ENCODE results near the gene SLC13A5. TPM values are rescaled to one million over a fixed set of nuclear protein-coding genes. Genes with fewer than 3 reads are reported as not detected.

SLC13A5 gene
- total RNA-seq, 1 experiment from 2014 or later = 0.07 TPM

DNA sequence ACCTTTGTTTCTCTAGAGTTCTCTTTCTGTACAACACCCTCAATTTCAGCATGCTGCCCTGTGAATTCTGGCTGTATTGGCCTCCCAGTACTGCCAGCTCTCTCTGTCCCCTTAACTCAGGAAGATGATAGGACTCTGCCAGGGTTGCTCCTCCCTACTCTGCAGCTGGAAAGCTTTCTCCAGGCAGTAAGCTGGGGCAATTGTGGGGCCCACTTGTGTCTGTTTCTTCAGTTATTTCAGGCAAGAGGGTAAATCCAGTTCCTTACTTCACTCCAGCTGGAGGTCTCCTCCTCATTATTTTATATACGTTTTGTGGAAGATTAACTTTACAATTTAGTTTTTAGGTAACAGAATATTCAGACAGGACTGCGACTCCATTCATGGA, 51.7 kb downstream of the SLC13A5 start:
- intact Hi-C loops (cut with micrococcal nuclease) = no loop called here
- POLR2A ChIA-PET = no interaction called here

More for the DNA sequence above, 51.7 kb downstream of the SLC13A5 start:
- TF ChIP-seq ZFX (IDR thresholded peaks at IDR 0.05) (no peak), SRF (IDR thresholded peaks at IDR 0.05; ENCODE audit: low read depth) (no peak), FOSL1 (IDR thresholded peaks at IDR 0.05; ENCODE audit: low read depth) (no peak), SP1 (IDR thresholded peaks at IDR 0.05; ENCODE audit: low read depth) (no peak), CTCF (IDR thresholded peaks at IDR 0.05 in 2 of 3, conservative IDR thresholded peaks at IDR 0.05 in 1 of 3; ENCODE audit: borderline replicate concordance in 1 of 3, insufficient read depth in 1 of 3, low read depth in 2 of 3, low read length in 2 of 3) (no peak), YY1 (IDR thresholded peaks at IDR 0.05; ENCODE audit: extremely low read depth, insufficient replicate concordance, low read depth, low read length) (no peak), EZH2 (IDR thresholded peaks at IDR 0.05) (no peak), CEBPB (IDR thresholded peaks at IDR 0.05; ENCODE audit: low read depth) (no peak)
- TF ChIP-seq, protein P1, sequence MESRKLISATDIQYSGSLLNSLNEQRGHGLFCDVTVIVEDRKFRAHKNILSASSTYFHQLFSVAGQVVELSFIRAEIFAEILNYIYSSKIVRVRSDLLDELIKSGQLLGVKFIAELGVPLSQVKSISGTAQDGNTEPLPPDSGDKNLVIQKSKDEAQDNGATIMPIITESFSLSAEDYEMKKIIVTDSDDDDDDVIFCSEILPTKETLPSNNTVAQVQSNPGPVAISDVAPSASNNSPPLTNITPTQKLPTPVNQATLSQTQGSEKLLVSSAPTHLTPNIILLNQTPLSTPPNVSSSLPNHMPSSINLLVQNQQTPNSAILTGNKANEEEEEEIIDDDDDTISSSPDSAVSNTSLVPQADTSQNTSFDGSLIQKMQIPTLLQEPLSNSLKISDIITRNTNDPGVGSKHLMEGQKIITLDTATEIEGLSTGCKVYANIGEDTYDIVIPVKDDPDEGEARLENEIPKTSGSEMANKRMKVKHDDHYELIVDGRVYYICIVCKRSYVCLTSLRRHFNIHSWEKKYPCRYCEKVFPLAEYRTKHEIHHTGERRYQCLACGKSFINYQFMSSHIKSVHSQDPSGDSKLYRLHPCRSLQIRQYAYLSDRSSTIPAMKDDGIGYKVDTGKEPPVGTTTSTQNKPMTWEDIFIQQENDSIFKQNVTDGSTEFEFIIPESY (IDR thresholded peaks at IDR 0.05; ENCODE audit: extremely low read depth, insufficient replicate concordance, low read length) = no peak
- TF ChIP-seq, protein P2, sequence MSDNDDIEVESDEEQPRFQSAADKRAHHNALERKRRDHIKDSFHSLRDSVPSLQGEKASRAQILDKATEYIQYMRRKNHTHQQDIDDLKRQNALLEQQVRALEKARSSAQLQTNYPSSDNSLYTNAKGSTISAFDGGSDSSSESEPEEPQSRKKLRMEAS (IDR thresholded peaks at IDR 0.05) = no peak
- ATAC-seq = no peak
- Histone ChIP-seq H3K9ac (ENCODE audit: low read length) (no peak overlapping the region), H4K20me1 (ENCODE audit: insufficient read depth) (no peaks in the 10 kb centered on the region), H2AFZ (ENCODE audit: low read depth, low read length, poor library complexity, severe bottlenecking) (no peak overlapping the region), H3K4me3 (replicated peaks in 1 of 2; ENCODE audit: low read depth in 1 of 2, low read length in 2 of 2) (no peak overlapping the region), H3K79me2 (ENCODE audit: insufficient read depth, low read length) (no peaks in the 10 kb centered on the region), H3K27me3 (ENCODE audit: insufficient read depth, low read length) (no peaks in the 10 kb centered on the region; the same call in 1 of the 2 replicates), H3K27ac (ENCODE audit: low read depth, low read length) (no peak overlapping the region), H3K4me2 (ENCODE audit: low read length) (no peak overlapping the region), H3K9me3 (ENCODE audit: control insufficient read depth in 1 of 2, insufficient read depth in 1 of 2, low read depth in 1 of 2, low read length in 2 of 2) (no peaks in the 10 kb centered on the region), H3K36me3 (ENCODE audit: control insufficient read depth in 1 of 2, insufficient read depth in 2 of 2, low read length in 2 of 2) (no peaks in the 10 kb centered on the region), H3K4me1 (ENCODE audit: control insufficient read depth in 1 of 2, insufficient read depth in 2 of 2, low read length in 2 of 2) (peaks cover 0 to 14% of the 10 kb centered on the region in 2 experiments; a peak in 2 of 4 replicates), H3K9me2 (ENCODE audit: insufficient read depth) (no peaks in the 10 kb centered on the region)
- no TSS peak for BruUV-seq (replicated peaks)
- CTCF ChIA-PET = interaction anchor here (0.7 to 1.9 kb wide), 3 partner anchors 13 to 343 kb away, joined by 3 to 7 read pairs (median 3); no protein-coding TSS in a partner anchor
- RAD21 ChIA-PET (ENCODE audit: low non-redundant PET in 1 of 2, low total read pairs in 2 of 2, uncharacterized antibody in 2 of 2, unreplicated experiment in 2 of 2) = no interaction called here
- DNase-seq (ENCODE audit: low read depth, low spot score) = no peak
